Measurements from ENCODE around the gene PKD2. TPM values are rescaled to one million over a fixed set of nuclear protein-coding genes. Genes with fewer than 3 reads are reported as not detected.

Gene PKD2
- polyA plus RNA-seq, 1 of the 3 experiments (the other 2 are of a cell fraction) = 44.6 TPM

GRCh38 chr4:88054229-88054628 is 46.8 kb downstream of the PKD2 start:
- Histone ChIP-seq H3F3A (replicated peaks; ENCODE audit: insufficient read depth) (no peaks in the 10 kb centered on the region), H3K4me3 (ENCODE audit: low read depth in 2 of 2, low read length in 1 of 2) (no peak overlapping the region), H3K9me3 (no peaks in the 10 kb centered on the region), H3K27ac (ENCODE audit: low read depth in 2 of 2, low read length in 1 of 2) (no peak overlapping the region), H3K4me2 (no peak overlapping the region), H3K4me1 (ENCODE audit: control insufficient read depth in 1 of 2, insufficient read depth in 2 of 2, low read depth in 1 of 2, low read length in 1 of 2) (no peaks in the 10 kb centered on the region), H3K79me2 (ENCODE audit: insufficient read depth) (no peaks in the 10 kb centered on the region), H3K9me2 (no peaks in the 10 kb centered on the region), H3K36me3 (replicated peaks in 1 of 2; ENCODE audit: control insufficient read depth in 1 of 2, insufficient read depth in 2 of 2, low read length in 1 of 2) (peaks cover 72 to 73% of the 10 kb centered on the region in 2 experiments), H3K27me3 (ENCODE audit: insufficient read depth) (no peaks in the 10 kb centered on the region), H4K20me1 (ENCODE audit: insufficient read depth) (no peaks in the 10 kb centered on the region), H2AFZ (ENCODE audit: low read depth) (no peak overlapping the region), H3K9ac (no peak overlapping the region)
- 94% methylated on average over 4 of the region's 4 CpGs for WGBS (ENCODE audit: low lambda C conversion rate)
- POLR2A ChIA-PET = no interaction called here
- no peak for DNase-seq
- TF ChIP-seq JUND (IDR thresholded peaks at IDR 0.05) (no peak), EP300 (IDR thresholded peaks at IDR 0.05; ENCODE audit: borderline replicate concordance in 1 of 2, low read depth in 1 of 2, low read length in 1 of 2) (no peak), NFIC (IDR thresholded peaks at IDR 0.05; ENCODE audit: borderline replicate concordance) (no peak), FOXM1 (IDR thresholded peaks at IDR 0.05; ENCODE audit: low read depth) (no peak), SIN3A (IDR thresholded peaks at IDR 0.05; ENCODE audit: borderline replicate concordance, low read depth, low read length) (no peak), TEAD4 (IDR thresholded peaks at IDR 0.05; ENCODE audit: borderline replicate concordance, insufficient read depth) (no peak), TCF12 (IDR thresholded peaks at IDR 0.05) (no peak), RXRA (IDR thresholded peaks at IDR 0.05; ENCODE audit: borderline replicate concordance, low read depth) (no peak)
- CTCF ChIA-PET = interaction anchor here (1.2 to 1.7 kb wide), 5 partner anchors 11 to 461 kb away, joined by 3 to 16 read pairs (median 5); no protein-coding TSS in a partner anchor

- Histone ChIP-seq H2AFZ (ENCODE audit: low read depth) (no peak overlapping the region), H4K20me1 (ENCODE audit: insufficient read depth) (no peaks in the 10 kb centered on the region), H3K36me3 (replicated peaks in 1 of 2; ENCODE audit: control insufficient read depth in 1 of 2, insufficient read depth in 2 of 2, low read length in 1 of 2) (peaks cover 72 to 75% of the 10 kb centered on the region in 2 experiments), H3K79me2 (ENCODE audit: insufficient read depth) (no peaks in the 10 kb centered on the region), H3K27ac (ENCODE audit: low read depth in 2 of 2, low read length in 1 of 2) (no peak overlapping the region), H3K9me2 (no peaks in the 10 kb centered on the region), H3K4me3 (ENCODE audit: low read depth in 2 of 2, low read length in 1 of 2) (no peak overlapping the region), H3K4me1 (ENCODE audit: control insufficient read depth in 1 of 2, insufficient read depth in 2 of 2, low read depth in 1 of 2, low read length in 1 of 2) (no peaks in the 10 kb centered on the region), H3K9me3 (no peaks in the 10 kb centered on the region), H3F3A (replicated peaks; ENCODE audit: insufficient read depth) (no peaks in the 10 kb centered on the region), H3K27me3 (ENCODE audit: insufficient read depth) (no peaks in the 10 kb centered on the region), H3K9ac (no peak overlapping the region), H3K4me2 (no peak overlapping the region)
- peak; percentile 68 for TF ChIP-seq RAD21 (IDR thresholded peaks at IDR 0.05; ENCODE audit: low read length)
- no peak for TF ChIP-seq ELF1 (IDR thresholded peaks at IDR 0.05)
- TF ChIP-seq YY1 (IDR thresholded peaks at IDR 0.05; ENCODE audit: low read depth) = no peak
- no peak for TF ChIP-seq MEF2A (IDR thresholded peaks at IDR 0.05; ENCODE audit: borderline replicate concordance, low read depth)
- TF ChIP-seq TCF12 (IDR thresholded peaks at IDR 0.05) = no peak
- no peak for TF ChIP-seq RXRA (IDR thresholded peaks at IDR 0.05; ENCODE audit: borderline replicate concordance, low read depth)
- peak; percentile 59 for TF ChIP-seq CTCF (IDR thresholded peaks at IDR 0.05)
- TF ChIP-seq NRF1 (IDR thresholded peaks at IDR 0.05; ENCODE audit: low read depth, low read length) = no peak
- no peak for TF ChIP-seq ZBTB33 (IDR thresholded peaks at IDR 0.05; ENCODE audit: borderline replicate concordance, low read depth)
- no peak for TF ChIP-seq USF2 (IDR thresholded peaks at IDR 0.05; ENCODE audit: borderline replicate concordance, low read depth, low read length)
- no peak for TF ChIP-seq POLR2AphosphoS5 (IDR thresholded peaks at IDR 0.05; ENCODE audit: low read depth, low read length)
- TF ChIP-seq USF1 (IDR thresholded peaks at IDR 0.05; ENCODE audit: borderline replicate concordance, low read depth) = no peak
- peak; percentile 60 for TF ChIP-seq SMC3 (IDR thresholded peaks at IDR 0.05; ENCODE audit: low read depth, low read length)
- CTCF ChIA-PET = interaction anchor here (0.6 to 1.7 kb wide), 6 partner anchors 10 to 460 kb away, joined by 3 to 16 read pairs (median 4); no protein-coding TSS in a partner anchor
- POLR2A ChIA-PET = no interaction called here
- 83% methylated on average over 3 of the region's 3 CpGs for WGBS (ENCODE audit: low lambda C conversion rate)
- DNase-seq = peak; percentile 20
Measured at GRCh38 chr4:88054901-88055300, 47.5 kb downstream of the PKD2 start.

All from SK-N-SH (cell line).